HCT116 (cell line): Measurements from ENCODE around the gene REEP3. TPM values are rescaled to one million over a fixed set of nuclear protein-coding genes. Genes with fewer than 3 reads are reported as not detected.
A peak's percentile ranks its signal among the peaks of the same experiment; 100 is the strongest.

Experiments used
- ATAC-seq: fragments of 200-7000 bp; cut with Tn5 transposase; 2 replicates; pipeline ENCODE4 v1.9.1; 2020; ENCODE audit warnings: mild to moderate bottlenecking, moderate library complexity
- BruUV-seq: library from RNA; stranded (reverse); fragments of 400-500 nt; replicated peaks from 2 replicates; lab custom pipeline; 2021; lab: Mats Ljungman, UMichigan
- CTCF ChIA-PET: fragments of 300-600 bp; sonication (Branson Sonifier 250); formaldehyde crosslinking; loops from one replicate; lab custom pipeline; 2021; ENCODE audit warnings: antibody characterized with exemption; lab: Charles Lee
- POLR2A ChIA-PET: fragments of 300-600, 350-600 bp; sonication (Branson Sonifier 250); formaldehyde crosslinking; loops from one replicate; lab custom pipeline; 2021; ENCODE audit warnings: antibody characterized with exemption; lab: Charles Lee
- RAD21 ChIA-PET, 2 experiments: fragments of 300-600 bp; sonication (Branson Sonifier 250); formaldehyde crosslinking; loops; one replicate each; lab custom pipeline; 2023; ENCODE audit warnings: low total read pairs in 2 of 2; ENCODE audit not compliant: uncharacterized antibody in 2 of 2, unreplicated experiment in 2 of 2, low non-redundant PET in 1 of 2; lab: Charles Lee
- DNase-seq: peaks from one replicate; pipeline ENCODE4 v3.0.0-alpha.2; 2010; ENCODE audit warnings: low read depth, low spot score
- H2AFZ ChIP-seq: fragments of 200-600 bp; shearing (Covaris generic), sonication (generic); 2 replicates; pipeline ENCODE4 v1.6.1; 2017; ENCODE audit warnings: low read depth, mixed run types, mixed read lengths, antibody characterized with exemption, low read length; ENCODE audit not compliant: poor library complexity, severe bottlenecking
- H3K27ac ChIP-seq: 2 replicates; pipeline ENCODE4 v1.5.1; 2012; ENCODE audit warnings: low read depth, low read length
- H3K27me3 ChIP-seq: fragments of 200-600 bp; sonication (generic); 2 replicates; pipeline ENCODE4 v1.6.1; 2016; ENCODE audit warnings: mixed run types, low read length, mixed read lengths; ENCODE audit not compliant: insufficient read depth
- H3K36me3 ChIP-seq, 2 experiments: fragments of 200-500 bp in 1 of 2; fragments of 200-600 bp in 1 of 2; sonication (Bioruptor generic) in 1 of 2; sonication (generic) in 1 of 2; 2 replicates each; pipeline versions ENCODE4 v1.5.1 to v1.6.1; 2014 to 2016; ENCODE audit warnings: low read length in 2 of 2, inconsistent platforms in 1 of 2, mixed read lengths in 1 of 2, mixed run types in 1 of 2; ENCODE audit not compliant: insufficient read depth in 2 of 2, control insufficient read depth in 1 of 2
- H3K4me1 ChIP-seq, 2 experiments: fragments of 200-600 bp in 1 of 2; sonication (generic) in 1 of 2; 2 replicates each; pipeline versions ENCODE4 v1.5.1 to v1.6.1; 2012 to 2017; ENCODE audit warnings: low read length in 2 of 2, inconsistent platforms in 1 of 2, mild to moderate bottlenecking in 1 of 2, mixed read lengths in 1 of 2, mixed run types in 1 of 2, moderate library complexity in 1 of 2; ENCODE audit not compliant: insufficient read depth in 2 of 2, control insufficient read depth in 1 of 2
- H3K4me2 ChIP-seq: fragments of 200-600 bp; sonication (generic); 2 replicates; pipeline ENCODE4 v1.6.1; 2017; ENCODE audit warnings: mixed run types, low read length, mixed read lengths
- H3K4me3 ChIP-seq, 2 experiments: fragments of 200-600 bp in 1 of 2; sonication (generic) in 1 of 2; replicated peaks in 1 of 2; 2 replicates each; pipeline ENCODE4 v1.5.1; 2011 to 2016; ENCODE audit warnings: low read length in 2 of 2, control low read depth in 1 of 2, low read depth in 1 of 2, mild to moderate bottlenecking in 1 of 2, mixed read lengths in 1 of 2, mixed run types in 1 of 2
- H3K79me2 ChIP-seq: fragments of 200-600 bp; sonication (generic); 2 replicates; pipeline ENCODE4 v1.6.1; 2017; ENCODE audit warnings: mild to moderate bottlenecking, mixed run types, low read length, moderate library complexity, mixed read lengths; ENCODE audit not compliant: insufficient read depth
- H3K9ac ChIP-seq: fragments of 200-600 bp; sonication (generic); 2 replicates; pipeline ENCODE4 v1.6.1; 2016; ENCODE audit warnings: low read length, mixed read lengths
- H3K9me2 ChIP-seq: fragments of 200-600 bp; sonication (generic), shearing (Covaris generic); 2 replicates; pipeline ENCODE4 v1.6.1; 2017; ENCODE audit warnings: mixed run types, mild to moderate bottlenecking, moderate library complexity; ENCODE audit not compliant: insufficient read depth
- H3K9me3 ChIP-seq, 2 experiments: fragments of 200-500 bp in 1 of 2; fragments of 200-600 bp in 1 of 2; sonication (Bioruptor generic) in 1 of 2; sonication (generic) in 1 of 2; 2 replicates each; pipeline ENCODE4 v1.6.1; 2014 to 2017; ENCODE audit warnings: low read length in 2 of 2, mixed read lengths in 2 of 2, inconsistent platforms in 1 of 2, low read depth in 1 of 2, mild to moderate bottlenecking in 1 of 2, mixed run types in 1 of 2, moderate library complexity in 1 of 2; ENCODE audit not compliant: control insufficient read depth in 1 of 2, insufficient read depth in 1 of 2
- H4K20me1 ChIP-seq: fragments of 200-600 bp; sonication (generic), shearing (Covaris generic); 2 replicates; pipeline ENCODE4 v1.6.1; 2017; ENCODE audit warnings: mixed run types, mild to moderate bottlenecking, moderate library complexity; ENCODE audit not compliant: insufficient read depth
- CEBPB ChIP-seq: IDR thresholded peaks from 2 replicates; pipeline ENCODE4 v1.6.1; 2012; ENCODE audit warnings: low read depth
- EGR1 ChIP-seq: IDR thresholded peaks from 2 replicates; pipeline ENCODE4 v1.6.1; 2012; ENCODE audit warnings: low read depth
- ELF1 ChIP-seq: IDR thresholded peaks from 2 replicates; pipeline ENCODE4 v1.6.1; 2012; ENCODE audit warnings: low read depth, borderline replicate concordance
- EZH2 ChIP-seq: fragments of 200-600 bp; sonication (generic); IDR thresholded peaks from 2 replicates; pipeline ENCODE4 v1.6.1; 2017; ENCODE audit warnings: antibody characterized with exemption, mixed run types
- EZH2phosphoT487 ChIP-seq: fragments of 200-600 bp; IDR thresholded peaks from 2 replicates; pipeline ENCODE4 v1.6.1; 2018; ENCODE audit warnings: antibody characterized with exemption, borderline replicate concordance
- FOSL1 ChIP-seq: IDR thresholded peaks from 2 replicates; pipeline ENCODE4 v1.6.1; 2012; ENCODE audit warnings: low read depth
- JUND ChIP-seq: IDR thresholded peaks from 2 replicates; pipeline ENCODE4 v1.6.1; 2012
- POLR2A ChIP-seq: IDR thresholded peaks from 2 replicates; pipeline ENCODE4 v1.7.0; 2011; ENCODE audit warnings: borderline replicate concordance; ENCODE audit not compliant: insufficient read depth, insufficient read length; ENCODE audit errors: extremely low read depth
- POLR2AphosphoS5 ChIP-seq: IDR thresholded peaks from 2 replicates; pipeline ENCODE4 v1.6.1; 2011; ENCODE audit warnings: mild to moderate bottlenecking, low read depth, low read length, moderate library complexity
- RAD21 ChIP-seq: IDR thresholded peaks from 2 replicates; pipeline ENCODE4 v1.6.1; 2012; ENCODE audit warnings: low read depth, mild to moderate bottlenecking
- SP1 ChIP-seq: IDR thresholded peaks from 2 replicates; pipeline ENCODE4 v1.6.1; 2012; ENCODE audit warnings: low read depth
- SRF ChIP-seq: IDR thresholded peaks from 2 replicates; pipeline ENCODE4 v1.6.1; 2012; ENCODE audit warnings: low read depth
- TCF7L2 ChIP-seq: IDR thresholded peaks from 2 replicates; pipeline ENCODE4 v1.7.0; 2011; ENCODE audit warnings: borderline replicate concordance, inconsistent platforms; ENCODE audit not compliant: insufficient read depth, insufficient read length; ENCODE audit errors: extremely low read depth
- ZFX ChIP-seq: fragments of 450-650 bp; IDR thresholded peaks from 2 replicates; pipeline ENCODE4 v1.6.1; 2017
- intact Hi-C: fragments of 100-400 bp; cut with micrococcal nuclease; formaldehyde crosslinking; loops from 2 replicates; pipeline ENCODE4 v1.10.0; 2022
- total RNA-seq: library from RNA; stranded (reverse); gene quantifications from one replicate; pipeline ENCODE4 v1.2.1, GENCODE V29; 2021; ENCODE audit not compliant: unreplicated experiment
- TF ChIP-seq, protein P1 (sequence below): IDR thresholded peaks from 2 replicates; pipeline ENCODE4 v1.6.1; 2011; ENCODE audit warnings: mild to moderate bottlenecking, low read length, moderate library complexity; ENCODE audit not compliant: insufficient replicate concordance; ENCODE audit errors: extremely low read depth

Gene REEP3
- total RNA-seq, 1 experiment from 2014 or later: 41.3 TPM

DNA sequence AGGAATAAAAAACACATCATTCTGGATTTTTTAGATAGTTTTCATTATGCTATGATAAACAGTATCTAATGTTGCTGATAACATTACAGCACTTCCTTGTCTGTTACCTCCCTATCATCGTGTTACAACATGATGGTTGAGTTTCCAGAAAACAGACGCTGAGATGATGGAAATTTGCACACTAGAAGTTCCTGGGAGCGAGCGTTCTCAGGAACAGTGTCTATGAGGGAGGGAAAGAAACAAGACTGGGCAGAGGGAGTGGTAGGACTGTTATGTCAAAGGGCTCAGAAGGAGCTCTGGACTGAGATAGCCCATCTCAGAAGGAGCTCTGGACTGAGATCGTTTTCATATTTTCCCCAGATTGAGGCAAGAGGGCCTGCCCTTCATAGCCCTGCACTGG lies 121.6 kb downstream of the REEP3 start:
- no peak for DNase-seq
- no peaks in the 10 kb centered on the region for H3K9me3 ChIP-seq
- H3K27ac ChIP-seq: no peak overlapping the region
- H3K9ac ChIP-seq: no peak overlapping the region
- H3K27me3 ChIP-seq: no peaks in the 10 kb centered on the region
- RAD21 ChIA-PET: no interaction called here
- intact Hi-C loops: no loop called here
- H3K4me1 ChIP-seq: no peaks in the 10 kb centered on the region
- H3K4me3 ChIP-seq: no peak overlapping the region
- no peaks in the 10 kb centered on the region for H3K79me2 ChIP-seq
- POLR2A ChIA-PET: no interaction called here
- H3K9me2 ChIP-seq: no peaks in the 10 kb centered on the region
- H2AFZ ChIP-seq: no peak overlapping the region
- no peak for ATAC-seq
- H4K20me1 ChIP-seq: no peaks in the 10 kb centered on the region
- CTCF ChIA-PET: interaction anchor here (1.1 to 1.2 kb wide), 2 partner anchors 9 to 13 kb away, joined by 3 read pairs; no protein-coding TSS in a partner anchor
- BruUV-seq: no TSS peak
- TF ChIP-seq TCF7L2 (no peak), JUND (no peak), CEBPB (no peak), EZH2 (no peak), FOSL1 (no peak), POLR2A (no peak), EGR1 (no peak), ZFX (no peak), EZH2phosphoT487 (no peak), SRF (no peak)
- no peaks in the 10 kb centered on the region for H3K36me3 ChIP-seq
- H3K4me2 ChIP-seq: no peak overlapping the region

DNA sequence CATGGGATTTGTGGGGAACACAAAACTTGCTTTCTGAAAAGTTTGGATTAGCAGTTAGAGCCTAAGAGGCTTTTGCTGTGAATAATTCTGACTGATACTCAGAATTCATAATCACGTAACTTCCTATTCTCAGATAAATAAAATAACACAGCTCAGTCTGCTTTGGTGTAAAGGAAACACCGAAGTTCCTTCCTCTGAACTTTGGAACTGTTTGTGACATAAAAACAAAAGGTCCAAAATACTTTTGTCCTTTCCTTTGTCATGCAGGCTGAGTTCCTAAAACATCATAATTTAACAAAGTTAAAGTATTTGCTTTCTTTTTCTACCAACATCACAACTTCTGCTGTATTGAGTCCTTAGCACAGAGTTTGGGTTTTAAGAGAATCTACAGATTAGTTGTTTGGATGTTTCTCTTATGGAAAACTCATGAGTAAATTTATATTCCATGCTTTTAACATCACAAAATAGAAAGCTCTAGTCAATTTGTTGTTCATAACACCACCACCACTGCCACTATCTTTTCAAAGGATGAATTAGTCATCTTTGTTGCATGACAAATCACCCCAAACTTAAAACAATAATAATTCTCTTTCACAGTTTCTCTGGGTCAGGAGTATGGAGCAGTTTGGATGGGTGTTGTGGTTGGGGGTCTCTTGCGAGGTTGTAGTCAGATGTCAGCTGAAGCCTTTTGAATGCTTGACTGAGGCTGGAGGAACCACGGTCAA lies 123.4 kb downstream of the REEP3 start:
- no peak for ATAC-seq

More for the DNA sequence above, 123.4 kb downstream of the REEP3 start:
- no peaks in the 10 kb centered on the region for H3K79me2 ChIP-seq
- intact Hi-C loops: no loop called here
- no peak overlapping the region for H3K9ac ChIP-seq
- no peak for DNase-seq
- no peak overlapping the region for H3K27ac ChIP-seq
- CTCF ChIA-PET: no interaction called here
- H3K9me2 ChIP-seq: no peaks in the 10 kb centered on the region
- H3K9me3 ChIP-seq: no peaks in the 10 kb centered on the region
- no peaks in the 10 kb centered on the region for H4K20me1 ChIP-seq
- H3K4me2 ChIP-seq: no peak overlapping the region
- no peaks in the 10 kb centered on the region for H3K36me3 ChIP-seq
- RAD21 ChIA-PET: no interaction called here
- H3K4me3 ChIP-seq: no peak overlapping the region
- H3K4me1 ChIP-seq: no peaks in the 10 kb centered on the region
- H3K27me3 ChIP-seq: no peaks in the 10 kb centered on the region
- BruUV-seq: no TSS peak
- TF ChIP-seq SP1 (no peak), ELF1 (no peak), POLR2A (no peak), POLR2AphosphoS5 (no peak), RAD21 (no peak)
- TF ChIP-seq, protein P1, sequence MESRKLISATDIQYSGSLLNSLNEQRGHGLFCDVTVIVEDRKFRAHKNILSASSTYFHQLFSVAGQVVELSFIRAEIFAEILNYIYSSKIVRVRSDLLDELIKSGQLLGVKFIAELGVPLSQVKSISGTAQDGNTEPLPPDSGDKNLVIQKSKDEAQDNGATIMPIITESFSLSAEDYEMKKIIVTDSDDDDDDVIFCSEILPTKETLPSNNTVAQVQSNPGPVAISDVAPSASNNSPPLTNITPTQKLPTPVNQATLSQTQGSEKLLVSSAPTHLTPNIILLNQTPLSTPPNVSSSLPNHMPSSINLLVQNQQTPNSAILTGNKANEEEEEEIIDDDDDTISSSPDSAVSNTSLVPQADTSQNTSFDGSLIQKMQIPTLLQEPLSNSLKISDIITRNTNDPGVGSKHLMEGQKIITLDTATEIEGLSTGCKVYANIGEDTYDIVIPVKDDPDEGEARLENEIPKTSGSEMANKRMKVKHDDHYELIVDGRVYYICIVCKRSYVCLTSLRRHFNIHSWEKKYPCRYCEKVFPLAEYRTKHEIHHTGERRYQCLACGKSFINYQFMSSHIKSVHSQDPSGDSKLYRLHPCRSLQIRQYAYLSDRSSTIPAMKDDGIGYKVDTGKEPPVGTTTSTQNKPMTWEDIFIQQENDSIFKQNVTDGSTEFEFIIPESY: no peak
- POLR2A ChIA-PET: no interaction called here
- H2AFZ ChIP-seq: peak overlapping the region; percentile 12
